ENCODE data around the gene SLC24A3. TPM values are rescaled to one million over a fixed set of nuclear protein-coding genes. Genes with fewer than 3 reads are reported as not detected.

The SLC24A3 gene
- total and polyA plus RNA-seq, 2 experiments from 2014 or later: 0.48 to 1.7 TPM

DNA sequence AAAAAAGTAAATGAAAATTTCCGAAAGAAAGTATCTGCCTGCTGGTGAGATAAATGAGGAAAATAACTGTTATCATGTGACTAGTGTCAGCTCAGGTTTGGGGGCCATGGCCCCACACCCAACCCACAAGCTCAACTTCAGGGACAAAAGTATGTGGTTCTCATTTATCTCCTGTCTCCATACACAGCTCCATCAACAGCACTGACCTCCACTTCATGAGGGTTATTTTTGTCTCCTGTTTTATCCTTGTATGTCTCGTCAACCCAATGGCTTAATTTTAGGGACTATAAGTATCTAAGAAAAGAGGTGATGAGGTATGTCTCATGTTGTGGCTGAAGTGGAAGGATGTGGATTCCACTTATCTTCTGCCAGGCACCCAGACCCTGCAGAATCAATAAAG is 274.0 kb downstream of the SLC24A3 start:
- Histone ChIP-seq H2AFZ (no peak overlapping the region), H3K27ac (no peak overlapping the region), H3K9me3 (ENCODE audit: low read depth) (no peaks in the 10 kb centered on the region), H3K79me2 (no peaks in the 10 kb centered on the region), H3K4me3 (no peak overlapping the region), H3K27me3 (no peaks in the 10 kb centered on the region), H3K9me2 (replicated peaks; ENCODE audit: insufficient read depth) (no peaks in the 10 kb centered on the region), H3K4me1 (ENCODE audit: insufficient read depth) (no peaks in the 10 kb centered on the region), H3K36me3 (replicated peaks; ENCODE audit: insufficient read depth, low read depth) (no peaks in the 10 kb centered on the region), H4K20me1 (ENCODE audit: insufficient read depth, poor library complexity, severe bottlenecking) (no peaks in the 10 kb centered on the region), H3K4me2 (no peak overlapping the region)
- no peak for TF ChIP-seq EZH2phosphoT487 (IDR thresholded peaks at IDR 0.05; ENCODE audit: low read depth, severe bottlenecking, unreplicated experiment)
- TF ChIP-seq EZH2 (IDR thresholded peaks at IDR 0.05; ENCODE audit: borderline replicate concordance): no peak
- TF ChIP-seq, protein P1, sequence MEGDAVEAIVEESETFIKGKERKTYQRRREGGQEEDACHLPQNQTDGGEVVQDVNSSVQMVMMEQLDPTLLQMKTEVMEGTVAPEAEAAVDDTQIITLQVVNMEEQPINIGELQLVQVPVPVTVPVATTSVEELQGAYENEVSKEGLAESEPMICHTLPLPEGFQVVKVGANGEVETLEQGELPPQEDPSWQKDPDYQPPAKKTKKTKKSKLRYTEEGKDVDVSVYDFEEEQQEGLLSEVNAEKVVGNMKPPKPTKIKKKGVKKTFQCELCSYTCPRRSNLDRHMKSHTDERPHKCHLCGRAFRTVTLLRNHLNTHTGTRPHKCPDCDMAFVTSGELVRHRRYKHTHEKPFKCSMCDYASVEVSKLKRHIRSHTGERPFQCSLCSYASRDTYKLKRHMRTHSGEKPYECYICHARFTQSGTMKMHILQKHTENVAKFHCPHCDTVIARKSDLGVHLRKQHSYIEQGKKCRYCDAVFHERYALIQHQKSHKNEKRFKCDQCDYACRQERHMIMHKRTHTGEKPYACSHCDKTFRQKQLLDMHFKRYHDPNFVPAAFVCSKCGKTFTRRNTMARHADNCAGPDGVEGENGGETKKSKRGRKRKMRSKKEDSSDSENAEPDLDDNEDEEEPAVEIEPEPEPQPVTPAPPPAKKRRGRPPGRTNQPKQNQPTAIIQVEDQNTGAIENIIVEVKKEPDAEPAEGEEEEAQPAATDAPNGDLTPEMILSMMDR (IDR thresholded peaks at IDR 0.05; ENCODE audit: poor library complexity): no peak
- 94% methylated on average over 2 of the region's 2 CpGs for WGBS (ENCODE audit: low lambda C conversion rate, missing lambda C conversion rate)
- no peak for DNase-seq (ENCODE audit: low spot score)

GRCh38 chr20:19487420-19487819 is 275.0 kb downstream of the SLC24A3 start:
- TF ChIP-seq, protein P1 (IDR thresholded peaks at IDR 0.05; ENCODE audit: poor library complexity): no peak
- TF ChIP-seq EZH2phosphoT487 (IDR thresholded peaks at IDR 0.05; ENCODE audit: low read depth, severe bottlenecking, unreplicated experiment) (no peak), EZH2 (IDR thresholded peaks at IDR 0.05; ENCODE audit: borderline replicate concordance) (no peak)
- Histone ChIP-seq H3K4me2 (no peak overlapping the region), H3K9me2 (replicated peaks; ENCODE audit: insufficient read depth) (no peaks in the 10 kb centered on the region), H3K79me2 (no peaks in the 10 kb centered on the region), H3K9me3 (ENCODE audit: low read depth) (no peaks in the 10 kb centered on the region), H3K27ac (no peak overlapping the region), H2AFZ (no peak overlapping the region), H4K20me1 (ENCODE audit: insufficient read depth, poor library complexity, severe bottlenecking) (no peaks in the 10 kb centered on the region), H3K27me3 (no peaks in the 10 kb centered on the region), H3K4me3 (no peak overlapping the region), H3K36me3 (replicated peaks; ENCODE audit: insufficient read depth, low read depth) (no peaks in the 10 kb centered on the region), H3K4me1 (ENCODE audit: insufficient read depth) (no peaks in the 10 kb centered on the region)
- DNase-seq (ENCODE audit: low spot score): no peak
- 94% methylated on average over 1 of the region's 1 CpG for WGBS (ENCODE audit: low lambda C conversion rate, missing lambda C conversion rate)

DNA sequence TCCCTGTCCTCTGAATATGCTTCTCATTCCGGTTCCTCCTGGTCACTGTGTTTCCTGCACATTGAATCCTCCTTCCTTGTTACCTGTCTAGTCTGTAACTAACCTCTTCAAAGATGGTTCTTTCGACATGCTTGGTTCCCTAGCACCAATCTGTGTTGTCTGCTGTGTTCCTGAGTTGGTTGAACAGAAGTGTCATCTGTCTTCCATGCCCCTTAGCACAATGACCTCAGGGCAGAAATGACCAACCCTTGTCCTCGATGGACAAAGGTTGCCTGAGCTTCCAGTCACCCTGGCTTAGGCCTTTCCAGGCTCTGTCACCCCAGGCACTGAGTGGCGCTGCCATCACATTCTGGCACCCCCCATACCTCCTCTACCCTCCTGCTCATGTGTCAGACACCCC is 278.8 kb downstream of the SLC24A3 start:
- H3K36me3 ChIP-seq (replicated peaks; ENCODE audit: insufficient read depth, low read depth): no peaks in the 10 kb centered on the region
- H2AFZ ChIP-seq: no peak overlapping the region
- H4K20me1 ChIP-seq (ENCODE audit: insufficient read depth, poor library complexity, severe bottlenecking): no peaks in the 10 kb centered on the region
- H3K79me2 ChIP-seq: no peaks in the 10 kb centered on the region
- H3K27ac ChIP-seq: no peak overlapping the region
- no peak overlapping the region for H3K4me2 ChIP-seq
- H3K4me1 ChIP-seq (ENCODE audit: insufficient read depth): no peaks in the 10 kb centered on the region
- H3K4me3 ChIP-seq: no peak overlapping the region
- H3K9me2 ChIP-seq (replicated peaks; ENCODE audit: insufficient read depth): no peaks in the 10 kb centered on the region
- no peaks in the 10 kb centered on the region for H3K9me3 ChIP-seq (ENCODE audit: low read depth)
- DNase-seq (ENCODE audit: low spot score): no peak
- H3K27me3 ChIP-seq: no peaks in the 10 kb centered on the region
- no peak for TF ChIP-seq EZH2 (IDR thresholded peaks at IDR 0.05; ENCODE audit: borderline replicate concordance)
- TF ChIP-seq, protein P1 (IDR thresholded peaks at IDR 0.05; ENCODE audit: poor library complexity): no peak
- no peak for TF ChIP-seq EZH2phosphoT487 (IDR thresholded peaks at IDR 0.05; ENCODE audit: low read depth, severe bottlenecking, unreplicated experiment)
- 86% methylated on average over 4 of the region's 4 CpGs for WGBS (ENCODE audit: low lambda C conversion rate, missing lambda C conversion rate)

DNA sequence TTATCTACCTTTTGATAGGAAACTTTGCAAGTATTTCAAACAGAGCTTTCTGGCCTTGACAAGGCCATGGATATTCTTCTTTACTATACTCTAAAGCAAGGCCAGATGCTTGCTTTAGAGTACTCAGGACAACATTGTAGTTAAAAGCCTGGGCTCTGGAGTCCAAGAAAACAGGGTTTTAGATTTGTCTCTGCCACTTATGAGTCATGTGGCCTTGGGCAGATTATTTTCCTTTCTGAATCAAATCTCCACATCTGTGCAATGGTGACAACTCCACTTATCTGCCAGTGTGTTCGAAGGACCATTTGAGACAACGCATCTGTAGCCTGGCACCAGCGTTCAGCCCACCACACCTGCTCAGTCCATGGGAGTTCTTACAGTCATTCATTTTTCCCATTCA is 279.7 kb downstream of the SLC24A3 start:
- H3K4me1 ChIP-seq (ENCODE audit: insufficient read depth): no peaks in the 10 kb centered on the region
- no peaks in the 10 kb centered on the region for H3K27me3 ChIP-seq
- TF ChIP-seq, protein P1 (IDR thresholded peaks at IDR 0.05; ENCODE audit: poor library complexity): no peak
- TF ChIP-seq EZH2 (IDR thresholded peaks at IDR 0.05; ENCODE audit: borderline replicate concordance): no peak
- H2AFZ ChIP-seq: no peak overlapping the region
- 95% methylated on average over 3 of the region's 3 CpGs for WGBS (ENCODE audit: low lambda C conversion rate, missing lambda C conversion rate)
- no peaks in the 10 kb centered on the region for H3K9me3 ChIP-seq (ENCODE audit: low read depth)
- no peaks in the 10 kb centered on the region for H3K9me2 ChIP-seq (replicated peaks; ENCODE audit: insufficient read depth)
- H3K36me3 ChIP-seq (replicated peaks; ENCODE audit: insufficient read depth, low read depth): no peaks in the 10 kb centered on the region
- no peak overlapping the region for H3K4me2 ChIP-seq
- H4K20me1 ChIP-seq (ENCODE audit: insufficient read depth, poor library complexity, severe bottlenecking): no peaks in the 10 kb centered on the region
- no peak for DNase-seq (ENCODE audit: low spot score)
- H3K27ac ChIP-seq: no peak overlapping the region
- no peaks in the 10 kb centered on the region for H3K79me2 ChIP-seq
- H3K4me3 ChIP-seq: no peak overlapping the region
